Dermis blood vessel endothelial cell (primary cell): ENCODE measurements around the gene NLN. TPM values are rescaled to one million over a fixed set of nuclear protein-coding genes. Genes with fewer than 3 reads are reported as not detected.
"Not testable (repeated sequence)": the region's sequence is repeated elsewhere in the genome, so short reads cannot be mapped to it uniquely, and the experiment has no call there.

ENCODE experiments used
- DNase-seq: peaks from one replicate; pipeline ENCODE4 v3.0.0; 2010
- total RNA-seq: library from RNA; depleted of rRNA; stranded (reverse); fragments of >200 nt; gene quantifications from 2 replicates; pipeline ENCODE4 v1.2.3, GENCODE V29; 2014

The NLN gene
- 40.2 and 78.3 TPM in 2 replicates for total RNA-seq

DNA sequence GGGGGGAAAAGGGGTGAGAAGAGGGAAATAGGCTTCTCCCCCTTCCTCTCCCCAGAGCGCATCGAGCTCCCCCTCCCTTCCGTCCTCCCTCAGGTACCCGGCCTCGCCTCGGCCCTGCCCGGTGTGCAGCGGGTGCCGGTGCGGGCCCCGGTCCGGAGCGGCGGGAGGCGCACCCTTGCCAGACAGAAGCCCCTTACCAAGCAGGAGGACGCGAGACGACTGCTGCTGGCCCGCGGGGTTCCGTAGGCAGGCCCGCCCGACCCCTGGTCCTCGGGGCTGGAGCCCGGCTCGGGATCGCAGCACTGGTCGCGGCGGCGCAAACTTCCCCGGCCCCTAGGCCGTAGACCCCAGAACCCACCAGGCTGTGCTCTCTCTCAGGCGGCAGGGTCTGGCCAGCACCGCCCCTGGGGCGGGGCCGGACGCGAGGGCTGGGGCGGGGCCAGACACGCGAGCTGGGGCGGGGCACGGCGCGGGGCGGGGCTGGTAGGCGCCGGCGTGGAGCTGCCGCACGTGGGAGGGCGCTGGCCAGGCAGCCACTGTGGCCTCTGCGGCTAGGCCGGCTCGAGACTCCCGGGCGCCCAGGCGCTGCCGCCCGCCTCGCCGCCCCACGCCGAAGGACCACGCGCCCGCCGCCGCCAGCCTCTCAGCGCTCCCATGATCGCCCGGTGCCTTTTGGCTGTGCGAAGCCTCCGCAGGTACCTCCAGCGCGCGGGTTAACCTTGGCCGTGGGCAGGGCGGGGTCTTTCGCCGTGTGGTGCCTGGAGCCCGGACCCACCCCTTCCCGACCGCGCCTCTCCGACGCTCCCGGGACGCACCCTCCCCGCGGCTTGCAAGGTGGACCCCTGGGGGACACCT, at the start of gene NLN, which contains the start of gene SGTB:
Gene NLN, plus strand, starts transcription at position 486 of the 855 bp plus-strand sequence. Its CDS starts 169 bp downstream, at position 655.
Gene SGTB, minus strand, starts transcription at position 390 of the 855 bp plus-strand sequence. CDS start 1,302 bp downstream, outside the sequence.
- DNase-seq: peak; percentile 88

GRCh38 chr5:65672796-65673195, 49.2 kb upstream of the NLN start:
- no peak for DNase-seq

DNA sequence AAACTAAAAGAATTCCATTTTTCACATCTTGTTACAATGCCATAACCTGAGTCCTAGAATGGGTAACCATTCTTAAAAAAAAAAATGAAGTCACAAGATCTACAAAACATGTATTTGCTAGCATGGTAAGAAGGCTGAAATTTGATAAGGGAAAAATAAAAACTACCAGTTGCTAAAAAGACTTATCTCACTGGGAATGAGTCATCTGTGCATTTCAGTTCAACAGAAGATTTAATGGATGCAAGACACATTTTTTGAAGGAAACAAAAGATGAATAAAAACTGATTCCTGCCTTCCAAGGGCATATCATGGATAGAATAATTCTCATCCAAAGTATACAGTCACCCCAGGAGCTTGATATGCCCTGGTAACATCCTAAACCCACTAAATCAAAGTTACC, 47.3 kb upstream of the NLN start:
- no peak for DNase-seq

- DNase-seq: not testable (repeated sequence)
Observed at GRCh38 chr5:65676056-65676455, 45.9 kb upstream of the NLN start.

- DNase-seq: no peak
Observed at GRCh38 chr5:65682148-65682547, 39.9 kb upstream of the NLN start.

GRCh38 chr5:65693121-65693520, 28.9 kb upstream of the NLN start:
- no peak for DNase-seq

DNA sequence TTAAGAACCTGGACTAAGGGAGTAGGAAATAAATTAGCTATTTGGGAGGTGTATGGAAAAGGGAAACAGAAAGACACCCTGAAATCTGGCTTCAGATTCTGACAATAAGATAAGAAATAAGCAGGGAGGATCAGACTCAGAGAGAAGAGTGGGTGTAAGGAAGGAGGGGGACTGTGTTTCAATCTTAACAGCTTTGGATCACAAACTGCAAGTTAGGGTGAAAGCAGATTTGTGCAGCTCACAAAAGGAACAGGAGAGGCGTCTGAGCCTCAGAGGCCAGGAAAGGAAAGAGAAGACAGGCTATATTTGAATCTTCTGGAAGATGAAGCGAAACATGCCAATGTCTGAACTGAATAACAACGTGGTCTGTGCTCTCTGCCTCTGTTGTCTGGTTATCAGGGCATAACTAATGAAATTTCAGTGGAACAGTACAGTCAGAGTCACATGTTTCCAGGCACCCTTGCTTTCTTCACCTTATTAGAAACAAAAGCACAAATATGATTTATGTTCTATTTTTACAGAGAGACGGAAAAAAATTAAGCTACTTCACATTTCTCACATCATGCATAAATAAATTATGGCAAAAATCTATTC, 26.7 kb upstream of the NLN start:
- no peak for DNase-seq

GRCh38 chr5:65695896-65696295, 26.1 kb upstream of the NLN start:
- no peak for DNase-seq

GRCh38 chr5:65696892-65697291, 25.1 kb upstream of the NLN start:
- no peak for DNase-seq

DNA sequence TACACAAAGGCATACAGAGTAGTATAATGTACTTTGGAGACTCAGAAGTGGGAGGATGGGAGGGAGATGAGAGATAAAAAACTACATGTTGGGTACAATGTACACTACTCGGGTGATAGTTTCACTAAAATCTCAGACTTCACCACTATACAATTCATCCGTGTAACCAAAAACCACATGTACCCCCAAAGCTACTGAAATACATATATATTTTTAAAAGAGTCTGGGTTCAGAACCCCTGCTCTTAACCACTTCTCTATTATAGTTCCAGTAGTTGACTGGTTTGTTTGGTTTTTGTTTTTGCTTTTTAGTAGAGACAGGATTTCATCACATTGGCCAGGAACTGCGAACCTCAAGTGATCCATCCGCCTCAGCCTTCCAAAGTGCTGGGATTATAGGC, 22.7 kb upstream of the NLN start:
- no peak for DNase-seq

- no peak for DNase-seq
Observed at GRCh38 chr5:65702036-65702435, 20.0 kb upstream of the NLN start.

GRCh38 chr5:65704621-65705239, 17.3 kb upstream of the NLN start:
- DNase-seq: no peak

DNA sequence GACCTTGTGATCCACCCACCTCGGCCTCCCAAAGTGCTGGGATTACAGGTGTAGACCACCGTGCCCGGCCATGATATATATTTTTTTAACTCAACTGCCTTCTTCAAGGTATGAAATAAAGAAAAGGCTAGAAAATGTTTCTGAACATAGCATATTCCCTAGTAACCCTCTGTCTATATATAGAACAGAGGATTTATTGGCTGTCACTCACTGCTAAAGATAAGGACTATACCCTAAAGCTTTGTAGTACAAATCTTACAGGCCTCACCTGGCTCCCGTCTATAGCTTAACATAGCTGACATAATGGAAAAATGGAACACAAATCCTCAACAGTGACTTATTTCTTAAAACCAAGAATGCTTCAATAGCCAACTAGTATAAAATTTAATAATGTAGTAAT, 14.3 kb upstream of the NLN start:
- DNase-seq: no peak

- no peak for DNase-seq
Observed at GRCh38 chr5:65708145-65708544, 13.9 kb upstream of the NLN start.

DNA sequence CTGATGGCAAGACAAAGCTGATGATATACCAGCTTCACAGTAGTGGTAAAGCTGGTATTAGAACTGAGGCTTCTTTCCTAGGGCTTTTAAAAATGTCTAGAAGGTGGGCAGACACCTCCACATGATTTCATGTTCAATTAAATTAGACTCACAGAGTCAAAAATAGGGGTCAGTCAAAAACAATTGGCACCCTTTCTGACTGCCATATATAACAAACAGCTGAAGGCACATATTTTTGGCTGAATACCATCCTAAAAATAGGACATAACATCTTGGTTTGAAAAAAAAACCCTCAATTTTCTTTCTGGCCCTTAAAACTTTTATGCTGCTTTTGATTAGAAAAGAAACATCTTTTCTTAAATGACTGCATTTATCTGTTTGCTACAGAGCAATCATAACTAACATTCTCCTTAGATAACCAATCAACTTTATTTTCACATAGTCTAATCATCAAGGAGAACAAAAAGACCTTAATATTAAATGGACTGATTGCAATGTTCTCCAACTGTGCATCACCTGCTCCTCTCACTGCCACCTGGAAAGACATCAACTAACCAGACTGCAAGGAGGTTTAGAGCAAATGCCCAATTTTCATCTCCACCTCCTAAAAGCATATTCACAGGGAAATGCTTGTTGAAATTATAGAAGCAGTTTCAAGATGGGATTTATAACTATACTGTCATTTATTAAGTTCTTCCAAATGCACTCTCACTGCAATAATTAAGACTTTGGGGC, 3.3 kb upstream of the NLN start:
- no peak for DNase-seq

DNA sequence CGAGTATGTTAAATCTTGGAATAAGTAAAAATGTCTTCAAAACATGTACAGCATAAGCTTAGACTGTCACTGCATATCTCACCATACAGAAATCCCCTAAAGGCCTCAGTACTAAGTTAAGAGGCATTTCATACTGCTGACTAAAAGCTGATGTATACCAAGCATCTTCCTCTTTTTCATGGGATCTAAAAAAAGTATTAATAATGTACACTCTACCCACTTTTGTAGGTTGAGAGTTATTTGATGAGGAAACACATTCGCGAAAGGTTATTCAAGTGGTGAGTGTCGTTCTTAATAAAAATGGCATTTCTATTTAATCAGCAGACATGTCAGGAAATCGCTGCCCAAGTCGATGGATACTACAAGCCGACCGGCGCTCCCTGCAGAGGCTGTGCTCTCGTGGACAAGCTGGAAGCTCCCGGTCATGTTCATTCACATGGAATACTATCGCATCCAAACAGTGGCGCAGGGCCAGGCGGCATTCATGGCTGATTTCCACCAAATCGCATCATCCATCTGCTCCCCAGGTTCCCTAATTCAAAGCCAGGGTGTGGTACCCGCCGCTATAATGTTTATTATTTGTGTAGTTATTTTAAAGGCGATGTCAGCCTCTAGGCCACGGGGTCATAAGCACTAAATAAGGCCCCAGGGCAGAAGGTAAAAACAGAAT, 820 bp upstream of the NLN start:
- peak; percentile 77 for DNase-seq

GRCh38 chr5:65722575-65723403, 784 bp downstream of the NLN start:
- DNase-seq: peak; percentile 52

DNA sequence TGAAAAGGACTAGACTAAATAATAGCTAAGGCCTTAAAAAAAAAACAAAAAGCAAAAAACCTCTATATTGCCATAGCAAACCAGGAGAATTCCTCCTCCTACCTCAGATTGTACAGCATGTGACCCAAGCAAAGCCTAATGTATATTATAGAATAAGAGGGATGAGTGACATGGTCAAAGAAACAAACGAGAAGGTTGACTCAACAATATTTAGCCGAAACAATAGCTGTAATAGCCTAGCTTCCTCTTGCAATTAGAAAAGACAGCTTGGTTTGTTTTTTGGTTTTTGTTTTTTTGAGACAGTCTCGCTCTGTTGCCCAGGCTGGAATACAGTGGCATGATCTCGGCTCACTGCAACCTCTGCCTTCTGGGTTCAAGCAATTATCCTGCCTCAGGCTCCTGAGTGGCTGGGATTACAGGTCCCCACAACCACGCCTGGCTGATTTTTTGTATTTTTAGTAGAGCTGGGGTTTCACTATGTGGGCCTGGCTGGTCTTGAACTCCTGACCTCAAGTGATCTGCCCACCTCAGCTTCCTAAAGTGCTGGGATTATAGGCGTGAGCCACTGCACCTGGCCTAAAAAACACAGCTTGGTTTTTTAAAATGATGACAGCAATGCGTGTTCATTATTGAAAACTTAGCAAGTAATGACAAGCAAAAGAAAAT, 5.6 kb downstream of the NLN start:
- DNase-seq: peak; percentile 57

DNA sequence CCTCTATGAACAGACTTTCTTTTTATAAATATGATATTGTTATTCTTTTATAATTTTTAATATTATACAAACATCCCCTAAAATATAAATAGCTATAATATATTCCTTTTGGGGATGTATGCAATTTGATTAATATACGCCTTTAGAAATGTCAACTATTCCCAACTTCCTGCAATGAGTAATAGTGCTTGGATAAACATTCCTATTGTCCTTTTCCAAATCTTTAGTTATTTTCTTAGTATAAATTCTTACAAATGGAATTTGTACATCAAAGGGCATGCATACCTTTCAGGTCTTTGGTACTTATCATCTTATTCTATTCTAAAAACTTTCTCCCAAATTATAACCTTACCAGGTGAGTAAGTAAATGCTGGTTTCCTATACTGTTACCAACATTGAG, 6.2 kb downstream of the NLN start:
- peak; percentile 44 for DNase-seq

DNA sequence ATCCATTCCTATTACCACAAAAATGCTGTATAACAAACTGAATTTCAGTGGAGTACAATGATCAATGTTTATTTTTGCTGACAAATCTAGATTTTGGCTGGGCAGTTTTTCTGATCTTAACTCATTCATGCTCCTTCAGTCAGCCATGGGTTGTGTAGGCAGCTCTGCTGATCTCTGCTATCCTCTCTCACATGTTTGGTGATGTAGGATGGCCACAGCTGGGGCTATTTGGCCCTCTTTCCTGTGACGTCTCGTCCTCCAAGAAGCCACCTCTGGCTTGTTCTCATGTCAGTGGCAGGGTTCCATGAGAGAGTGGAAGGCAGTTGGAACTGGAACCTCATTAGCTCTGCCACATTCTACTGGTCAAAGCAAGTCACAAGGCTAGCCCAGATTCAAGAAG, 8.9 kb downstream of the NLN start:
- DNase-seq: no peak

DNA sequence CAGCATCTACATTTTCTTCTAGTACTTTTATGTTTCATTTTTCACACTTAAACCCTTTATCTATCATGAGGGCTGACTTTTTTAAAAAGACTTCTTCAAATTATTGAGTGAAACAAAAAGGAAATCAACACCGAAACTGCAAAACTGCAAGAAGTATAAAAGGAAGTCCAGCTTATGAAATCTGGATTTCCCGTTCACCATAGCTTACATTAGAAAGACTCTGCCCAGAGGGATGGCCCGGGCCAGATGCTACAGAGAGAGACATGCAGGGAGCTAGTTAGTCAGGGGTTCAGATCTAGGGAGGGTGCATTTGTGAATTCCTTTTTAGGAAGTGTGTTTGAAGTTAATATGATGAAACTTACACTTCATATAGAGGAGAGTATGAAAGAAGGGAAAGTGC, 10.0 kb downstream of the NLN start:
- not testable (repeated sequence) for DNase-seq
